GM19239 (cell line): ENCODE results near the gene FTCDNL1.

Experiments used
- DNase-seq: peaks from one replicate; pipeline ENCODE4 v3.0.0; 2011; ENCODE audit warnings: low spot score; ENCODE audit not compliant: insufficient read length
- FAIRE-seq: peaks from 2 replicates; lab custom pipeline; 2011; peaks lifted over from hg19 to GRCh38; lab: Jason Lieb, UNC

FTCDNL1 gene

DNA sequence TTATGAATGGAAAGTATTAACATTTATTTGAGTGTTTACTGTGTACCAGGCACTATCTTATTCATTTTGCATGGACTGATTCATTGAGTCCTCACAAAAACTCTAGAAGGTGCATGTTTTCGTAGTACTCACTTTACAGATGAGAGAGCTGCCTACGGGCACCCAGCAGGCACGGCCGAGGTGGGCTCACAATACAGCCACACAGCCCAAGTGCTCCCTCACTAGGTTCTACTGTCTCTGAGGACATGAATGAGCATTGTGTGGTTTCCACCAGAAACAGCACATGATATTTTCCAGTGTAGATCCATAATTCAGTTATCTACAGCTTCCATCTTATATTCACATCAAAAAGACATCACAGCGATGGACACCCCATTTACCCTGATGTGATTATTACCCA, 101.4 kb downstream of the FTCDNL1 start:
- FAIRE-seq = no peak
- no peak for DNase-seq

DNA sequence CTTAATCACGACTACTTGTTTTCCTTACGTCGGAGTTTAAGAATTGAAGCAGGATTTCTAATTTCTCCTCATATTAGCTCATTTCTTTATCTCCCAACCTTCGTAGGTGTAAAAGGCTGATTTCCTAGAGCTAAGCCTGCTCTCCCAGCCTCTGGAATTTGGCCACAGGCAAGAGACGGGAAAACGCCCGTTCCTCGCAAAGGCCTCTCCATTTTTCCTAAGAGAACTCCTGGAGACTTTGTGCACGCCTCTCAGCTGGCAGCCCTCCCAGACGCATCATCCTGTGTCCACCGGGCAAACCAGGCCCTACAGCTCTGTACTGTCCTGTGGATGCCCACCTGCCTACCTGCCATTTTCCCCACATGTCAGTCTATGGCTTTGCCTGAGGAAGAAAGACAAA, 106.3 kb downstream of the FTCDNL1 start:
- no peak for DNase-seq
- FAIRE-seq = no peak

DNA sequence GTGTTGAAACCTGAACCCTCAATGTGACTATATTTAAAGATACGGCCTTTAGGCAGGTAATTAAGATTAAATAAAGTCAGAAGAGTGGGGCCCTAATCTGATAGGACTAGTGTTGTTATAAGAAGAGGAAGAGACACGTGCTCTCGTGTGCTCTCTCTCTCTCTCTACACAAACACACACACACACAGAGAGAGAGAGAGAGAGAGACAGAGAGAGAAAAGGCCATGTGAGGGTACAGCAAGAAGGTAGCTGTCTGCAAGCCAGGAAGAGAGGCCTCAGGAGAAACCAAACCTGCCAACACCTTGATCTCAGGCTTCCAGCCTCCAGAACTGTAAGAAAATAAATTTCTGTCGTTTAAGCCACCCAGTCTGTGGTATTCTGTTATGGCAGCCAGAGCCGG, 106.7 kb downstream of the FTCDNL1 start:
- DNase-seq (no peak), FAIRE-seq (no peak)

DNA sequence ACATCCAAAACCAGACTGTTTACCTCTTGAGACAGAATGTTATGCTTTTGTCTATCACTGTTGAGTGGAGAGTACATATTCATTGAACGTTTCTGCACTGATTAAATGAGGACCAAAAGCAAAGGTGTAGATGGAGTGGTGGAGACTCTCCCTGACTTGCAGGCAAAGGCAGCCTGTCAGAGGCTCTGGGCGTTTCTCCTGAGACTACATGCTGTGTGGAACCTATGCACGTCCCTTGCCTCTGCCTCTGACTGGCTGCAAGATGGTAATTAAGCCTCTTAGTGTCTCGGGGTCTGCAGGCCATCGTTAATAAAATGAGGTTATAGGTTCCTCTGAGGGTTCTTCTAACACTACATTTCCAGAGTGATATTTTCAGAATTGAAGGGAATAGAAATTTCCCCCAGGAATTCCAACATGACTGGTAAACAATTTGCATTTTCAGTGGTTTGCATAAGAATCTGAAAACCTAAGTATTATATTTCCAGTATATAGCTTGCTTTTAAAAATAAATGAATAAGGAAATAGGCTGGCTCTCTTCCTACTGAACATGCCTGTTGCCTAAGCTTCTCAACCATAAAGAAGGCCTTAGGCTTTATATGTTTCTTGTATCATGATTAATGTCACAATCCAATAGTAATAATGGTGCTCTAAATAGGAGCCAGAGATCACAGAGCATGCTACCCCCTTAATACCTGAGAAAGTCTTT, 107.4 kb downstream of the FTCDNL1 start:
- FAIRE-seq (no peak), DNase-seq (no peak)

DNA sequence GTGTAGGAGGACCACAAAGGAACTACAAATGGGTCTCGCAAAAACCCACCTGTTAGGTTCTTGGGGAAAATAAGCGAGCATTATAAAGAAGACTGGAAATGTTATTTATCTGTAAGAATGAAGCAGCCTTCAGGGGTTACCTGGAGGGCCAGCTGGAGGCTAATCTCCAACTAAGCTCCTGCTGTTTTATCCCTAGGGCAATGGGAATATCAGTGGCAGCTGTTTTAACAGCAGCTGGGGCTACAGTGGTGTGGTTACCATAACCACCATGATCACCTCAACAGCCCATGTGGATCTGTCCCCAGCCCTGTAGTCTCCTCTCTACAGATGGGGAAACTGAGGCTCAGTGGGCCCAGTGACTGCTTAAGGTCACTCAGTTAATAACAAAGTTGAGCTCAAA, 108.1 kb downstream of the FTCDNL1 start:
- DNase-seq (no peak), FAIRE-seq (no peak)

DNA sequence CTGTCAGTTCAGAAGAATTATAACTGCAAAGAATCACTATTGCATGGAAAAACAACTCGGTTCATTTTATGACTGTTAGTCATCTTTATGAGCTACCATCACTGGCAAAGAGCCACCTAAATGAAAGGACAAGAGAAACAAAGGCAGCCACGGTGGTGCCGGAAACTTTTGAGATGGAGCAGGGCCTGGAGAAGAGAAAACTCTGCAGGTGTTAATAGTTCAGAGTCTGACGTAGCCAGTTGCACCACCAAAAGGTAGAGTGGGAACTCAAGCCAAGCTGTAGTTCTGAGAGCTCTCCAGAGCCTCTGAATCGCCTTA, 110.9 kb downstream of the FTCDNL1 start:
- FAIRE-seq (peak; percentile 79), DNase-seq (no peak)

DNA sequence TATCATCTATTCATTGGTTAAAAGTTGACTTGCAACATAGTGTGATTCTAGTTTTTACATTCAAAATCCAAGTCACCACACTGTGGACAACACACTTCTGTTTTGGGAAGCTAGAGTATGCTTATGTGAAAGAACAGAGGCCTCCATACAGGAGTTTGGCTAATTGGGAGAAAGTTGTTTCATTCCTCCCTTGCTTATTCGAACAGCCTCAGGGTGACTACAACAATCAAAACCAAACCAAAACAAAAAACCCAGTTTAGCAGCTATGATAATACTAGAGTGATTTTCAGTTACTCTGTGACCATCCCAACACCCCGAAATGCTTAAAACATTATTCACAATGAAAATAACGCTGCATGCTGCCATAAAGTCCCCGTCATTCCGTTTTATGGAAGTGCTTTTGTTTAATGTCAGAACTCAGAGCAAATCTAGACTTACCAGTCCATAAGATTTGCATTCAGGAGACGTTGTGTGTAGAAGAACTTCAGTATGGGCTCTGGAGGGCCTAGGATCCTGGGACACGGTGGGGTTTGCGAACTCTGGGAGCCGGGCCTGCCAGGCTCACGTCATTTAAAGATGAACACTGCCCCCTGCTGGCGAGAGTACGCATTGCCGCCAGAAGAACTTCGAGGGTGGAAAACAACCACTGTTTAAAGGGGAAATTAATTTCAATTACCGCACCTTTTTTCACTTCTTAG, 111.4 kb downstream of the FTCDNL1 start:
- peak; percentile 32 for DNase-seq
- FAIRE-seq = peak; percentile 8

DNA sequence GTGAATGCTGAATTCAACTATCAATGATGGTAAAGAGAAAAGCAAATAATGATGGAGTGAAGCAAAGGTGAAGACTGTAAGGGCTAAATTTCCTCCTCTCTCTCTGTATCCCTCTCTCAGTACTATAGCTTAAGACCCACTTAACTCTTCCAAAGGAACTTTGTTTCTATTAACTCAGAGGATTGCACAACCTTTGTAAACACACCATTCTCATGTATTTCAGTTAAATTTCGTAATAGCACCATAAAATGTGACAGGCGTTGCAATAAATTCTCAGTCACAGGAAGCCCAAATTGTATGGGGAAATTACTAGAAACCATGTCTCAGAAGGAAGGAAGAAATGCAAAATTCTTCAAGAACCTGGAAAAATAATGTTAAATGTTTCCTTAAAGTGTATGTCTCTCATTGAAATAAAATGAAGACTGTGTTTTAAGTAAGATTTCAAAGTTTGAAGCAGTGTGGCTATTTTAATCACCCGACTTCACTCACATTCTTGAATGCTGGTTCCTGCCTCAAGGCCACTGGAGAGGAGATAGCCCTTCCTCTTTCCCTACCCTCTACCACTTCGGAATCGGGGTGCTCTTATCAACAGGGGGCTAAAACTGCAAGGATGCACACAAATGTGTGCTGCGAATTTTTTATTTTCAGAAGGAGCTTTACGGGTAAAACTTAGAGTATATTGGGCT, 112.1 kb downstream of the FTCDNL1 start:
- no peak for FAIRE-seq
- no peak for DNase-seq

DNA sequence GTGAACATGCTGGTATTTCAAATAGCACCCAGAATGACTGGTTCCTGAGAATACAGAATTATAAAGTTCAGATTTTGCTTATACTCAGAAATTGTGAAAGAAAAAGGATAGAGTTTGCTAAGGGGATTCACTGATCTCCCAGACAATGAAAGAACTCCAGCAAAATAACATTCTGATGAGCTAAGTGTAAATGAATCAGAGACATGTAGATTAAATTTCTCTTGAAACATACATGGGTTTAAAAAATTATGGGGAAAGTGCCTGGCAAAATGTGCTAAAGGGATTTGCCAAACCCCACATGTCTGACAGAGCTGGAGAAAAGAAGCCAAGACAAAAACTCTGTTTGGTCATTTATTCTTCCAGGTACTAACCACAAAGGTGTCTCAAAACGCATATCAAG, 116.3 kb downstream of the FTCDNL1 start:
- DNase-seq = no peak
- no peak for FAIRE-seq

DNA sequence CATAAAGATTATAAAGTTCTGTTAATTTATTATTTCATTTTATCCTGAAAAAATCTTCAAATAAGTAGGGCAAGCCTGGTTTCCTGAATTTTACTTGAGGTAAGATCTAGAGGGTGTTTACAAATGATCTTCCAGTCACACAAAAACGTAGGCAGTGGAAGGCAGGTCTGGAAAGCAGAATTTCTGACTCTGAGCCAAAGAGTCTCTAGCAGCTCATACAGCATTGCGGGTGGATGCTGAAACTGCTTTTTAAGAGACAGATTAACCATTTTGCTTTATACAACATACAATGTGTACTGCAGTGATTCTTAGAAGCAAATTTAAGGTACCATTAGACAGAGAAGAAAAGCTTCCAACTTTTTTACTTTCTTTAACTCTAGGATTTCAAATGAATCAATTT, 117.0 kb downstream of the FTCDNL1 start:
- no peak for DNase-seq
- no peak for FAIRE-seq

DNA sequence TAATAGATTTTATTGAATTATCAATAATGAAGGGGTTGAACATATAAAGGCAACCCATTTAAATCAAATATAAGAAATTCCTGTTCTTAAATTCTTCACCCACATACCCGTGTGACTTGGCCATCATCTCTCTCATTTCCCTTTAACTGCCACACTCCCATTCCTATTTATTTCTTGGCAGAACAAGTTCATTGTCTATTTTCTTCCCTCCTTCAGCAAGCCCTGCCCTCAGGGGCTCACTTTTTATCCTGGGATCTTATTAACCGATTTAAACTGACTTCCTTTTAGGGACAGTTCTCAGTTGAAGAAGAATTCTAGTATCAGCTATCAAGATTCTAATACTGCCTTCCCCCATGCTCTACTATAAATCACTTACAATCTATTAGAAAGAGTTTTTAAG, 123.2 kb downstream of the FTCDNL1 start:
- FAIRE-seq = no peak
- no peak for DNase-seq

DNA sequence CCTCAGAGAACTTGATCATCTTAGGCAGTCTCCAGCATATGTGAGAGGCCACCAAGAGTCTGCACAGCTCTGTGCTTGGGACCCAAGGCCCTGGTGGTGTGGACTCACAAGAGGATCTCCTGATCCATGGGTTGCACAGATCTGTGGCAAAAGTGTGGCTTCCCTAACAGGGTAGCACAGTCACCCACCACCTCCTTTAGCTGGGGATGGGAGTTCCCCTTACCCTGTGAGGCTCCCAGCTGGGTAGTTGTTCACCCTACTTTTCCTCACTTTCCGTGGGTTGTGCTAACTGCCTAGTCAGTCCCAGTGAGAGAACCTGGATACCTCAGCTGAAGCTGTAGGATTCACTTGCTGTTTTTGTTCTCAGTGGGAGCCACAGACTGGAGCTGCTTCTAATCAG, 123.7 kb downstream of the FTCDNL1 start:
- no peak for DNase-seq

DNA sequence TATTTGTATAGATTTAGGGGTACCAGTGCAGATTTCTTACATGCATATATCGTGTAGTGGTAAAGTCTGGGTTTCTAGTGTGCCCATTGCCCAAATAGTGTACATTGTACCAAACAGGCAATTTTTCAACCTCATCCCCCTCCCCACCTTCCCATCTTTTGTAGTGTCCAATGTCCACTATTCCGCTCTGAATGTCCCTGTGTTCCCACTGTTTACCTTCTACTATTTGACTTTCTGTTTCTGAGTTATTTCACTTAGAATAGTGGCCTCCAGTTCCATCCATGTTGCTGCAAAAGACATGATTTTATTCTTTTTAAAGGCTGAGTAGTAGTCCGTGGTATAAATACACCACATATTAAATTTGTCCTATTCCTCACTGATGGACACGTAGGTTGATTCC, 132.9 kb downstream of the FTCDNL1 start:
- DNase-seq (no peak), FAIRE-seq (no peak)

More for the DNA sequence above, 123.7 kb downstream of the FTCDNL1 start:
- FAIRE-seq = no peak

DNA sequence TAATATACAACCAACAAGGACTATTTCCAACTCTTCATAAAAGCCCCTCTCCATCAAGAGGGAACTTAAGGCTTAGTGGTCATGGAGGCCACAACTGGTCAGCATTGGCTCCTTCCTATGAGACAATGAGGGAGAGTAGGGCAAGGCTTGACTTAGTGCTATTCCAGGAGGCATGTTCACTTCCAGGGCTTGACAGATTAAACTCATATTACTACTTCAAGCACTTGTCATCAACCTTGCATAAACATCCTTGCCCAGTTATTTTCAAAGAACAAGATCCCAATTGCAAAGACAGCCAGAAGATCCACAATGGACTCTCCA, 133.4 kb downstream of the FTCDNL1 start:
- FAIRE-seq (no peak), DNase-seq (no peak)

DNA sequence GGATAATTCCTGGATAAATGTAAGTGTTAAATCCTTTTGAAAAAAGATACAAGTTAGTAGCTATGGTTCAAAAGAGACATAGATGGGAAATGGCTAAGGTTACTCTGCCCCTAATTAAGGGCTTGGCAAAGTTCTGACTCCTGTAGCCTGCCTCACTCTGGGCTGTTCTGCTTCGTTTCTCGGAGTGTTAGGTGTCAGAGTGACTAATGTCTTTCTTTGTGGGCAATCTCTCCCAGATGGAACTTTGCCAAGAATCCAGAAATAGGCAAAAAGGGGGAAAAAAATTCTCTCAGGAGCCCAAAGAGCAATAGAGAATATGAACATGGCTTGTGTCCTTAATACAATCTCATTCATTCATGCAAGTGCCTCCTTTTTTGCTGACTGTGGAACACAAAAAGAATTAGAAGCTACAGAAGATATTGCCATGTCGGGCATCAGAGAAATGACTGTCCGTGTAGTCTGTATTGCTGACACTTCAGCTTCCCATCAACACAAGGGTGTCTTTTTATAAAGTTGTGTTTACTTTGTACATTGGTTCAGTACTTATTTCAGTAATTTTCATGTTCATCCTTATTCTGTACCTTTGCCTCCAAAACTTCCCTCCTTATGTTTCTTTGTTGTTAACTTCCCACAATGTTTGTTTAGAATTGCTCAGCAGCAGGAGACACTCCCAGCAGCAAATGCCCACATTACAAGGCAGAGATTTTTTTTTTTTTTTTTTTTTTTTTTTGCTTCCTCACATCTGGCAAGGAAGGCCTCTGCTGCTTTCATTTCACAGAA, 134.0 kb downstream of the FTCDNL1 start:
- no peak for FAIRE-seq
- DNase-seq = no peak

DNA sequence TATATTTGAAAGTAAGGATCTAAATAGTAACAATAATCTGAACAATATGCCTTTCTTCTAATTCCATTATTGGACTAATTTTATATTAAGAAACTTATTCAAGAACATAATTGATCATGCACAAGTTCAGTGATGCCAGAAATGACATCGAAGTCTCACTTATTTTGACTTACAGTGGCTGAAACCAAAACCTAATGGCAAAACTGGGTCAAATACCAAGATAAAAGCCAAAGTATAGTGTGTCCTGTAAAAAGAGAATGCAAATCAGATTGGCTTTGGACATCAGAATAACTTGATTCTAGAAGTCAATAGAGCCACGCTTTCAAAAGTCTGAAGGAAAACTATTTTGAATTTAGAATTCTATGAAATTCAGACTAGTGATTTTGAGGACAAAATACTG, 137.2 kb downstream of the FTCDNL1 start:
- DNase-seq (no peak), FAIRE-seq (no peak)

DNA sequence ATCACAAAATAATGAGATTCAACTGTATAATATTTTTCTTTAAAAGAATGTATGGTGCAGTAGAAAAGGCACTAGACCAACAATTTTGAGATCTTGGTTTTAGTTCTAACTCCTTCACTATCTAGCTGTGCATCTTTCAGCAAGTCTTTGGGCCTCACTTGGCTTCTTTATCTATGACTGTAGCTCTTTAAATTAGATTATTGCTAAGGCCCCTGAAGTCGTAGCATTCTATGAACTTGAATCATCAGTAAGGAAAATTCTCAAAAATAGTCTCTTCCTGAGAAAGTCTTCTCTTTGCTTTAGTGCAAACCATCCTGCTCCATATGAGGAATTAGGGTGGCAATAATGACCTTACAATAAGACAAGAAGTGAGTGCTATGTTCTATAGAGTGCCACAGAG, 140.4 kb downstream of the FTCDNL1 start:
- DNase-seq (no peak), FAIRE-seq (no peak)
